Sigmoid colon (tissue), 3 donors: ENCODE results near the gene FASLG.

Experiments
- POLR2A ChIP-seq, 2 donors: fragments of 450-650 bp; IDR thresholded peaks; one replicate each; pipeline ENCODE4 v1.6.1; 2016; ENCODE audit warnings: antibody characterized with exemption in 2 of 2, mild to moderate bottlenecking in 2 of 2, moderate library complexity in 2 of 2
- TF ChIP-seq, protein P1 (sequence below), 4 experiments: fragments of 450-650 bp in 3 of 4; fragments of 200-600 bp in 1 of 4; IDR thresholded peaks; one replicate each; pipeline ENCODE4 v1.5.1; 2016 to 2019; ENCODE audit warnings: antibody characterized with exemption in 4 of 4, mild to moderate bottlenecking in 3 of 4, moderate library complexity in 2 of 4

DNA sequence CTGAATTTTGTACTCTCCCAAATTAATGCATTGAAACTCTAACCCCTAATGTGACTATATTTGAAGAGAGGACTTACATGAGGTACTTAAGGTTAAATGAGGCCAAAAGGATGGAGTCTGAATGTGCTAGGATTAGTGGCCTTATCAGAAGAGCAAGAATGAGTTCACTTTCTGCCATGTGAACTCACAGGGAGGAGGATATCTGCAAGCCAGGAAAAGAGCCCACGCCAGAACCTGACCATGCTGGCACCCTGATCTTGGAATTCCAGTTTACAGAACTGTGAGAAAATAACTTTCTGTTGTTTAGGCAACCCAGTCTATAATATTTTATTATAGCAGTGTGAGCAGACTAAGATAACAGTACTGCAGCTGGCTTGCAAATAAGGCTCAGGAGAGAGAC lies 12.2 kb upstream of the FASLG start:
- TF ChIP-seq, protein P1, sequence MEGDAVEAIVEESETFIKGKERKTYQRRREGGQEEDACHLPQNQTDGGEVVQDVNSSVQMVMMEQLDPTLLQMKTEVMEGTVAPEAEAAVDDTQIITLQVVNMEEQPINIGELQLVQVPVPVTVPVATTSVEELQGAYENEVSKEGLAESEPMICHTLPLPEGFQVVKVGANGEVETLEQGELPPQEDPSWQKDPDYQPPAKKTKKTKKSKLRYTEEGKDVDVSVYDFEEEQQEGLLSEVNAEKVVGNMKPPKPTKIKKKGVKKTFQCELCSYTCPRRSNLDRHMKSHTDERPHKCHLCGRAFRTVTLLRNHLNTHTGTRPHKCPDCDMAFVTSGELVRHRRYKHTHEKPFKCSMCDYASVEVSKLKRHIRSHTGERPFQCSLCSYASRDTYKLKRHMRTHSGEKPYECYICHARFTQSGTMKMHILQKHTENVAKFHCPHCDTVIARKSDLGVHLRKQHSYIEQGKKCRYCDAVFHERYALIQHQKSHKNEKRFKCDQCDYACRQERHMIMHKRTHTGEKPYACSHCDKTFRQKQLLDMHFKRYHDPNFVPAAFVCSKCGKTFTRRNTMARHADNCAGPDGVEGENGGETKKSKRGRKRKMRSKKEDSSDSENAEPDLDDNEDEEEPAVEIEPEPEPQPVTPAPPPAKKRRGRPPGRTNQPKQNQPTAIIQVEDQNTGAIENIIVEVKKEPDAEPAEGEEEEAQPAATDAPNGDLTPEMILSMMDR (IDR thresholded peaks at IDR 0.05) = no peak
- no peak for TF ChIP-seq POLR2A (IDR thresholded peaks at IDR 0.05)
